Activated naive CD8-positive, alpha-beta T cell treated with anti-CD3 and anti-CD28 coated beads for 36 hours (primary cell): ENCODE measurements around the gene CA5A. TPM values are rescaled to one million over a fixed set of nuclear protein-coding genes. Genes with fewer than 3 reads are reported as not detected.
A peak's percentile ranks its signal among the peaks of the same experiment; 100 is the strongest.

Source experiments
- DNase-seq: peaks from one replicate; pipeline ENCODE4 v3.0.0; 2021
- H3K27ac Mint-ChIP-seq: one replicate; pipeline ENCODE4 v1.8.0; 2022; ENCODE audit warnings: mild to moderate bottlenecking, moderate library complexity, mixed read lengths
- H3K27me3 Mint-ChIP-seq: one replicate; pipeline ENCODE4 v1.8.0; 2022; ENCODE audit warnings: mild to moderate bottlenecking, mixed read lengths
- H3K36me3 Mint-ChIP-seq: one replicate; pipeline ENCODE4 v1.8.0; 2021; ENCODE audit warnings: mild to moderate bottlenecking, mixed read lengths
- H3K4me1 Mint-ChIP-seq: one replicate; pipeline ENCODE4 v1.8.0; 2021; ENCODE audit warnings: mixed read lengths
- H3K4me3 Mint-ChIP-seq: one replicate; pipeline ENCODE4 v1.8.0; 2022; ENCODE audit warnings: mild to moderate bottlenecking, moderate library complexity, mixed read lengths
- H3K9me3 Mint-ChIP-seq: one replicate; pipeline ENCODE4 v1.8.0; 2022; ENCODE audit warnings: mixed read lengths
- total RNA-seq, 2 experiments: library from RNA; stranded (reverse); gene quantifications; one replicate each; pipeline ENCODE4 v1.2.3, GENCODE V29; 2021

Gene CA5A
- total RNA-seq, 2 experiments from 2014 or later = not detected

GRCh38 chr16:87853411-87854052 lies 82.8 kb downstream of the CA5A start:
- H3K27me3 Mint-ChIP-seq = no peaks in the 10 kb centered on the region
- no peaks in the 10 kb centered on the region for H3K9me3 Mint-ChIP-seq
- peaks cover 56% of the 10 kb centered on the region for H3K36me3 Mint-ChIP-seq
- peak; percentile 84 for DNase-seq
- H3K4me3 Mint-ChIP-seq = no peak overlapping the region
- H3K27ac Mint-ChIP-seq = peak overlapping the region; percentile 87
- H3K4me1 Mint-ChIP-seq = peaks cover 41% of the 10 kb centered on the region

- no peaks in the 10 kb centered on the region for H3K27me3 Mint-ChIP-seq
- H3K9me3 Mint-ChIP-seq = no peaks in the 10 kb centered on the region
- DNase-seq = no peak
- no peak overlapping the region for H3K4me3 Mint-ChIP-seq
- no peak overlapping the region for H3K27ac Mint-ChIP-seq
- peaks cover 24% of the 10 kb centered on the region for H3K4me1 Mint-ChIP-seq
- H3K36me3 Mint-ChIP-seq = peaks cover 49% of the 10 kb centered on the region
Measured at GRCh38 chr16:87851601-87852000, 84.7 kb downstream of the CA5A start.

GRCh38 chr16:87851141-87851587 lies 85.2 kb downstream of the CA5A start:
- Mint-ChIP-seq H3K27me3 (no peaks in the 10 kb centered on the region), H3K27ac (peak overlapping the region; percentile 54), H3K4me3 (no peak overlapping the region), H3K4me1 (peaks cover 23% of the 10 kb centered on the region), H3K36me3 (peaks cover 48% of the 10 kb centered on the region), H3K9me3 (no peaks in the 10 kb centered on the region)
- no peak for DNase-seq

- peak; percentile 72 for DNase-seq
- Mint-ChIP-seq H3K27ac (peak overlapping the region; percentile 54), H3K36me3 (peaks cover 42% of the 10 kb centered on the region), H3K4me3 (no peak overlapping the region), H3K4me1 (peaks cover 15% of the 10 kb centered on the region), H3K27me3 (no peaks in the 10 kb centered on the region), H3K9me3 (no peaks in the 10 kb centered on the region)
Measured at GRCh38 chr16:87850009-87851006, 86.0 kb downstream of the CA5A start.

GRCh38 chr16:87849419-87850008 lies 86.8 kb downstream of the CA5A start:
- H3K27me3 Mint-ChIP-seq = no peaks in the 10 kb centered on the region
- peaks cover 12% of the 10 kb centered on the region for H3K4me1 Mint-ChIP-seq
- no peak overlapping the region for H3K4me3 Mint-ChIP-seq
- H3K27ac Mint-ChIP-seq = no peak overlapping the region
- peaks cover 44% of the 10 kb centered on the region for H3K36me3 Mint-ChIP-seq
- DNase-seq = no peak
- no peaks in the 10 kb centered on the region for H3K9me3 Mint-ChIP-seq

- H3K27me3 Mint-ChIP-seq = no peaks in the 10 kb centered on the region
- H3K27ac Mint-ChIP-seq = no peak overlapping the region
- H3K4me3 Mint-ChIP-seq = no peak overlapping the region
- H3K9me3 Mint-ChIP-seq = no peaks in the 10 kb centered on the region
- no peak for DNase-seq
- peaks cover 42% of the 10 kb centered on the region for H3K36me3 Mint-ChIP-seq
- peaks cover 9% of the 10 kb centered on the region for H3K4me1 Mint-ChIP-seq
Measured at GRCh38 chr16:87848676-87849345, 87.5 kb downstream of the CA5A start.

- no peak overlapping the region for H3K27ac Mint-ChIP-seq
- DNase-seq = no peak
Measured at GRCh38 chr16:87847785-87848675, 88.3 kb downstream of the CA5A start.

GRCh38 chr16:87847467-87847784 lies 88.9 kb downstream of the CA5A start:
- Mint-ChIP-seq H3K4me3 (no peak overlapping the region), H3K36me3 (peaks cover 40% of the 10 kb centered on the region), H3K9me3 (no peaks in the 10 kb centered on the region), H3K27me3 (no peaks in the 10 kb centered on the region), H3K27ac (no peak overlapping the region), H3K4me1 (peaks cover 11% of the 10 kb centered on the region)
- DNase-seq = no peak

More at GRCh38 chr16:87847785-87848675, 88.3 kb downstream of the CA5A start:
- Mint-ChIP-seq H3K4me1 (peaks cover 9% of the 10 kb centered on the region), H3K27me3 (no peaks in the 10 kb centered on the region), H3K9me3 (no peaks in the 10 kb centered on the region), H3K36me3 (peaks cover 42% of the 10 kb centered on the region), H3K4me3 (no peak overlapping the region)

- Mint-ChIP-seq H3K27ac (no peak overlapping the region), H3K9me3 (no peaks in the 10 kb centered on the region), H3K27me3 (no peaks in the 10 kb centered on the region), H3K4me1 (peaks cover 12% of the 10 kb centered on the region), H3K4me3 (no peak overlapping the region), H3K36me3 (peaks cover 40% of the 10 kb centered on the region)
- DNase-seq = no peak
Measured at GRCh38 chr16:87846705-87847466, 89.4 kb downstream of the CA5A start.

GRCh38 chr16:87845807-87846619 lies 90.3 kb downstream of the CA5A start:
- H3K27ac Mint-ChIP-seq = peak overlapping the region; percentile 38
- no peak overlapping the region for H3K4me3 Mint-ChIP-seq

GRCh38 chr16:87845213-87845612 lies 91.1 kb downstream of the CA5A start:
- Mint-ChIP-seq H3K27ac (no peak overlapping the region), H3K27me3 (no peaks in the 10 kb centered on the region), H3K4me1 (peaks cover 12% of the 10 kb centered on the region), H3K4me3 (no peak overlapping the region), H3K36me3 (peaks cover 34% of the 10 kb centered on the region), H3K9me3 (no peaks in the 10 kb centered on the region)
- no peak for DNase-seq

More at GRCh38 chr16:87845807-87846619, 90.3 kb downstream of the CA5A start:
- Mint-ChIP-seq H3K36me3 (peaks cover 38% of the 10 kb centered on the region), H3K27me3 (no peaks in the 10 kb centered on the region), H3K9me3 (no peaks in the 10 kb centered on the region), H3K4me1 (peaks cover 12% of the 10 kb centered on the region)
- DNase-seq = no peak

GRCh38 chr16:87844809-87845208 lies 91.5 kb downstream of the CA5A start:
- Mint-ChIP-seq H3K9me3 (no peaks in the 10 kb centered on the region), H3K36me3 (peaks cover 34% of the 10 kb centered on the region), H3K4me1 (peaks cover 12% of the 10 kb centered on the region), H3K27ac (no peak overlapping the region), H3K4me3 (no peak overlapping the region), H3K27me3 (no peaks in the 10 kb centered on the region)
- no peak for DNase-seq
